HG03439 (cell line): Measurements from ENCODE around the gene SPINT3.

Source experiments
- ATAC-seq: cut with Tn5 transposase; IDR thresholded peaks from one replicate; pipeline ENCODE4 v1.9.1; 2021; ENCODE audit warnings: mild to moderate bottlenecking, moderate library complexity; ENCODE audit not compliant: unreplicated experiment

Gene SPINT3

DNA sequence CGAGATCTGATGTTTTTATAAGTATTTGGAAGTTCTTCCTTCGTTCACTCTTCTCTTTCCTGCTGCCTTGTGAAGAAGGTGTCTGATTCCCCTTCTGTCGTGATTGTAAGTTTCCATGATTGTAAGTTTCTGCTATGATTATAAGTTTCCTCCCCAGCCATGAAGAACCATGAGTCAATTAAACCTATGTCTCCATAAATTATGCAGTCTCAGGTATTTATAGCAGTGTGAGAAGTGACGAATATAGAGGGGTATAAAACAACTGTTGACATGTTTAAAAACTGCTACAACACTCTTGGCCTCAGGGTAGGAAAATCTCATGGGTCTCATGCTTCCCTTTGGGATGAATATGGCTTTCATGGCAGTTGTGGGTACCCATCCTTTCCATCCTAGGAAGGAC lies 51.7 kb downstream of the SPINT3 start:
- ATAC-seq = no peak

DNA sequence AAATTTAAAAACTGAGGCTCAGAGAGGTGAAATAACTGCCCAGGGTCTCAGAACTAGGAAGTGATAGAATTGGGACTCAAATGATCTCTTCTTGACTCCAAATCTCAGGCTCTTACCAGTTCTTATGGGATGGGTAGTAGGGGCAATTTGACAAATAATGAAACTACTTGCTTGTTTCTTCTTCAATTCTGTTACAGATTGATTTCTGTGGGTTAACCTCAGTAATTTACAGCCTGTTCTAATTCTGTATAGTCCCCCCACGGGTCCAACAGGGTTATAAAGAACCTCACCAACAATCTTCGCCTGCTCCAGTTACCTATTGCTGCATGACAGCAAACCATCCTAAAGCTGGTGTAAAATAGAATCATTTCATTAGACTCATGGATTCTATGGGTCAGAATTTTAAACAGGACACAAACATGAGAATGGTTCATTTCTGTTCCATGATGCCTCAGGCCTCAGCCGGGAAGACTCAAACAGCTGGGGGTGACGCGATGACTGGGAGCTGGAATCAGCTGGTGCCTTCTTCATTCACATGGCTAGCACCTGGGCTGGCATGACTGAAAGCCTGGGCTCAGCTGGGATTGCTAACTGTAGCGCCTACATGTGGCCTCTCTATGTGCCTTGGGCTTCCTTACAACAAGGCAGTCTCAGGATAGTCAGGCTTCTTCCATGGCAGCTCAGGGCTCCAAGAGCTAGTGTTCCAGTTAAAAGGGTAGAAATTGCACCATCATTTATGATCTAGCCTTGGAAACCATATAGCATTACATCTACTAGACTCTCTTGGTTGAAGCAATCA lies 52.5 kb downstream of the SPINT3 start:
- no peak for ATAC-seq
